Panc1 (cell line): Measurements from ENCODE around the gene PYGM. TPM values are rescaled to one million over a fixed set of nuclear protein-coding genes. Genes with fewer than 3 reads are reported as not detected.
A peak's percentile ranks its signal among the peaks of the same experiment; 100 is the strongest.

Source experiments
- ATAC-seq: fragments of 200-7000 bp; cut with Tn5 transposase; 2 replicates; pipeline ENCODE4 v1.9.1; 2020; ENCODE audit warnings: mild to moderate bottlenecking, moderate library complexity
- BruUV-seq: library from RNA; stranded (reverse); fragments of 400-500 nt; replicated peaks from 2 replicates; lab custom pipeline; 2021; lab: Mats Ljungman, UMichigan
- CTCF ChIA-PET: fragments of 300-600 bp; sonication (Branson Sonifier 250); formaldehyde crosslinking; loops from one replicate; lab custom pipeline; 2022; ENCODE audit warnings: antibody characterized with exemption; lab: Charles Lee
- POLR2A ChIA-PET: fragments of 300-600 bp; sonication (Branson Sonifier 250); formaldehyde crosslinking; loops from one replicate; lab custom pipeline; 2022; ENCODE audit warnings: antibody characterized with exemption; lab: Charles Lee
- DNase-seq: peaks from one replicate; pipeline ENCODE4 v3.0.0-alpha.2; 2010; ENCODE audit warnings: low read depth, low spot score
- H3K27ac ChIP-seq: 2 replicates; pipeline ENCODE4 v1.5.1; 2011; ENCODE audit warnings: mild to moderate bottlenecking, low read length, inconsistent platforms
- H3K27me3 ChIP-seq: fragments of 200-500 bp; sonication (Bioruptor generic); 2 replicates; pipeline ENCODE4 v1.6.0; 2014; ENCODE audit warnings: low read length, inconsistent platforms; ENCODE audit not compliant: control insufficient read depth, insufficient read depth
- H3K36me3 ChIP-seq: fragments of 200-500 bp; sonication (Bioruptor generic); 2 replicates; pipeline ENCODE4 v1.5.1; 2014; ENCODE audit warnings: inconsistent platforms, mild to moderate bottlenecking, low read length, moderate library complexity; ENCODE audit not compliant: control insufficient read depth, insufficient read depth
- H3K4me1 ChIP-seq: 2 replicates; pipeline ENCODE4 v1.5.1; 2011; ENCODE audit warnings: inconsistent platforms, mild to moderate bottlenecking, low read length, moderate library complexity; ENCODE audit not compliant: control insufficient read depth, insufficient read depth
- H3K4me3 ChIP-seq, 2 experiments: 2 replicates each; pipeline ENCODE4 v1.5.1; 2011 to 2012; ENCODE audit warnings: low read depth in 2 of 2, low read length in 2 of 2, mild to moderate bottlenecking in 2 of 2, inconsistent platforms in 1 of 2, moderate library complexity in 1 of 2
- H3K9me3 ChIP-seq: fragments of 200-500 bp; sonication (Bioruptor generic); 2 replicates; pipeline ENCODE4 v1.5.1; 2014; ENCODE audit warnings: low read depth, mild to moderate bottlenecking, inconsistent platforms, low read length, moderate library complexity; ENCODE audit not compliant: control insufficient read depth, insufficient read depth
- CTCF ChIP-seq: fragments of 450-650 bp; IDR thresholded peaks from 2 replicates; pipeline ENCODE4 v1.5.1; 2017; ENCODE audit warnings: mild to moderate bottlenecking
- POLR2AphosphoS5 ChIP-seq: IDR thresholded peaks from 2 replicates; pipeline ENCODE4 v1.6.1; 2012; ENCODE audit warnings: mild to moderate bottlenecking, low read depth, low read length, moderate library complexity
- REST ChIP-seq, 2 experiments: IDR thresholded peaks; 2 replicates each; pipeline ENCODE4 v1.6.1; 2011 to 2012; ENCODE audit warnings: low read depth in 2 of 2, control low read depth in 1 of 2, low read length in 1 of 2, mild to moderate bottlenecking in 1 of 2, moderate library complexity in 1 of 2; ENCODE audit not compliant: insufficient read depth in 1 of 2
- SIN3A ChIP-seq: IDR thresholded peaks from 2 replicates; pipeline ENCODE4 v1.6.1; 2012; ENCODE audit warnings: low read depth, mild to moderate bottlenecking, low read length, moderate library complexity, borderline replicate concordance; ENCODE audit not compliant: insufficient read depth
- TCF7L2 ChIP-seq: IDR thresholded peaks from 2 replicates; pipeline ENCODE4 v1.6.1; 2011; ENCODE audit warnings: mild to moderate bottlenecking, low read depth, low read length, inconsistent platforms
- in situ Hi-C: cut with HindIII; loops from 2 replicates; pipeline ENCODE4 v1.10.0; 2016; ENCODE audit warnings: low sequenced_read_pairs, low pct_unique_long_range_greater_than_20kb
- intact Hi-C: fragments of 100-400 bp; cut with micrococcal nuclease; formaldehyde crosslinking; loops from one replicate; pipeline ENCODE4 v1.10.0; 2022; ENCODE audit not compliant: unreplicated experiment
- total RNA-seq: library from RNA; stranded (reverse); gene quantifications from one replicate; pipeline ENCODE4 v1.2.1, GENCODE V29; 2021; ENCODE audit not compliant: unreplicated experiment

The PYGM gene
- total RNA-seq, 1 experiment from 2014 or later, result 0.39 TPM

GRCh38 chr11:64764040-64764611 is 4.4 kb upstream of the PYGM start:
- no peaks in the 10 kb centered on the region for H3K27me3 ChIP-seq
- no peak overlapping the region for H3K4me3 ChIP-seq
- TF ChIP-seq CTCF (no peak), REST (IDR thresholded peaks at IDR 0.05; ENCODE audit: insufficient read depth in 1 of 2, low read depth in 2 of 2, low read length in 1 of 2) (no peak), TCF7L2 (no peak), SIN3A (no peak), POLR2AphosphoS5 (no peak)
- POLR2A ChIA-PET, result no interaction called here
- peaks cover 26% of the 10 kb centered on the region for H3K4me1 ChIP-seq
- no peak for DNase-seq
- CTCF ChIA-PET, result no interaction called here
- in situ Hi-C loops (no loop called here), intact Hi-C loops (no loop called here)
- H3K27ac ChIP-seq, result peak overlapping the region; percentile 46
- peaks cover 28% of the 10 kb centered on the region for H3K36me3 ChIP-seq
- no peak for ATAC-seq
- H3K9me3 ChIP-seq, result no peaks in the 10 kb centered on the region
- BruUV-seq, result no TSS peak

GRCh38 chr11:64763526-64764039 is 3.8 kb upstream of the PYGM start:
- H3K27ac ChIP-seq, result peak overlapping the region; percentile 46
- ATAC-seq (no peak), DNase-seq (no peak)
- intact Hi-C loops, result no loop called here
- H3K4me1 ChIP-seq, result peaks cover 26% of the 10 kb centered on the region
- POLR2A ChIA-PET, result no interaction called here
- in situ Hi-C loops, result no loop called here
- TF ChIP-seq POLR2AphosphoS5, result no peak; the same call in 1 of the 2 replicates
- no peak for TF ChIP-seq SIN3A
- CTCF ChIA-PET, result no interaction called here
- peaks cover 22% of the 10 kb centered on the region for H3K36me3 ChIP-seq
- H3K4me3 ChIP-seq, result no peak overlapping the region
- no peaks in the 10 kb centered on the region for H3K27me3 ChIP-seq
- no peaks in the 10 kb centered on the region for H3K9me3 ChIP-seq
- BruUV-seq, result no TSS peak

GRCh38 chr11:64762674-64763525 is 3.1 kb upstream of the PYGM start:
- Histone ChIP-seq H3K4me3 (no peak overlapping the region), H3K27me3 (no peaks in the 10 kb centered on the region), H3K4me1 (peaks cover 26% of the 10 kb centered on the region), H3K9me3 (no peaks in the 10 kb centered on the region), H3K27ac (peak overlapping the region; percentile 32), H3K36me3 (peaks cover 16% of the 10 kb centered on the region)
- POLR2A ChIA-PET, result no interaction called here
- TF ChIP-seq CTCF, result no peak
- in situ Hi-C loops, result no loop called here
- no peak for ATAC-seq
- no peak for DNase-seq
- no TSS peak for BruUV-seq
- intact Hi-C loops, result no loop called here
- CTCF ChIA-PET, result no interaction called here
